DOHH2 (cell line): ENCODE data around the gene ACADS.

Experiments
- CTCF ChIP-seq: fragments of 200-600 bp; sonication (generic); IDR thresholded peaks from one replicate; pipeline ENCODE4 v1.5.1; 2014; ENCODE audit warnings: antibody characterized with exemption, mild to moderate bottlenecking, low read depth, low read length; ENCODE audit not compliant: poor library complexity, severe bottlenecking
- EZH2phosphoT487 ChIP-seq: fragments of 200-600 bp; sonication (generic); IDR thresholded peaks from 2 replicates; pipeline ENCODE4 v1.6.1; 2017; ENCODE audit warnings: borderline replicate concordance, mild to moderate bottlenecking, antibody characterized with exemption, low read length, moderate library complexity, mixed read lengths

DNA sequence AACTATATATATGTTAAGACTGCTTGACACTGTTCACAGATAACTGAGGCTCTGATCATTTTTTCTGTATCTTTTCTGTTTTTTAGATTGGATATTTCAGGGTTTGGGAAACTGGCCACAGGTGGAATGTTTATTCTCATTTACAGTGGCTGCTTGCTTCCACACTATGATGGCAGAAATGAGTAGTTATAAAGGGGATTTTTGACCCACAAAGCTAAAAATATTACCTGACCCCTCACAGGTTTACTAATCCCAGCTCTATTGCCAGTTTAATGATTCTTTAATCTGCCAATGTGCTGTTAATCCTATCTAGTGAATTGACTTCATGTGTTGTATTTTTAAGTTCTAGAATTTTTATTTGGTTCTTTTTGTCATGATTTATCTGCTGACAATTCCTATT lies 29.6 kb downstream of the ACADS start:
- TF ChIP-seq CTCF (no peak), EZH2phosphoT487 (no peak)
